ENCODE measurements around the gene FAM24B.
"Not testable (repeated sequence)": the region's sequence is repeated elsewhere in the genome, so short reads cannot be mapped to it uniquely, and the experiment has no call there.

Gene FAM24B, protein sequence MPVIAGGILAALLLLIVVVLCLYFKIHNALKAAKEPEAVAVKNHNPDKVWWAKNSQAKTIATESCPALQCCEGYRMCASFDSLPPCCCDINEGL

DNA sequence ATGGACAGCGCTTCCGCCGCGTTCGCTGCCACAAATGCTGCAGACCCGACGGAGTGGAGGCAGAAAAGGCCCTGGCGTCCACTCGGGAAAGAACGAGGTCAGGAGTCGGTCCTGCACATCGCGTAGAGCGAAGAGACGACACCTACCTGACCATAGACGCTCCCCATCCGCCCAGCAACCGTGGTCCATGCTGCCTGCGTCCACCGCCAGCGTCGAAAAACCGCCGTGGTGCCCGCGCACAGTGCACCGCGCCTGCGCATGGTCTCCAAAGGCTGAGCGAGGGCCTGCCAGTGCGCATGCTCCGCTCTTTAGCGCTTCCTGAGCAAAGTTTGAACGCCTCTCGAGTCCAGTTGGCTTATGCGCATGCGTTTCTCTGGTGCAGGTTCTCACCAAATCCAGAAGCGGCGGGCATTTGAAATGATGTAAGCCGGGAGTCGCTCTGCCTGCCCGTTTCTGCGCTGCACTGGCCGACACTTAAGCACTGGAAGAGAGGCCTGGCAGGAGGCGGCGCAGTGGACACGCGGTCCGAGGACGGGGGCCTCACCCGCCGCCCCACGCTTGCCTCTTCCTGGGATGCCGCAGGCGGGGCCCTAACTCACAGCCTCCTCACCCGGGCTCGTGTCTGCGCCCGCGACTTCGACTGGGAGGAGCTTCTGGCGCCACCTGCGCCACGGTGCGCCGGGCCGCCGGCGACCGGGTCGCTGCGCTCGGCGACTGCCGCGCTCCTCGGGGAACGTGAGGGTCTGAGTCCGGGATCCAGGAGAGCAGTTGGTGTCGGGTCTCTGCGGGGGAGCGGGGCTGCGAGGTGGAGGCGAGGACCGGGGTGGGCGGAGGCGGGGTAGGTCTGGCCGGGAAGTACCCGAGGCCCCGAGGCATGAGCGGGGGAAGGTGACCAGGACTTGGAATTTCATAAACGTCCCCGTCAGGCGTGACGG is at the start of gene FAM24B:
Gene FAM24B, minus strand, starts transcription at position 243 of the 935 bp plus-strand sequence. CDS start 29,066 bp downstream, outside the sequence.
- Mint-ChIP-seq H3K4me3 (peak within 1 kb of the TSS; percentile 94), H3K4me1 (peaks cover 58% of the 10 kb centered on the region), H3K27ac (ENCODE audit: low read depth) (peak within 1 kb of the TSS; percentile 77), H3K9me3 (no peaks in the 10 kb centered on the region), H3K36me3 (ENCODE audit: insufficient read depth) (peaks cover 13% of the 10 kb centered on the region), H3K27me3 (no peaks in the 10 kb centered on the region)
- DNase-seq (ENCODE audit: low spot score in 2 of 2) (peak; percentile 83 to 90), ATAC-seq (replicated peaks; ENCODE audit: extremely low read depth, poor library complexity, severe bottlenecking) (peak; percentile 82)

DNA sequence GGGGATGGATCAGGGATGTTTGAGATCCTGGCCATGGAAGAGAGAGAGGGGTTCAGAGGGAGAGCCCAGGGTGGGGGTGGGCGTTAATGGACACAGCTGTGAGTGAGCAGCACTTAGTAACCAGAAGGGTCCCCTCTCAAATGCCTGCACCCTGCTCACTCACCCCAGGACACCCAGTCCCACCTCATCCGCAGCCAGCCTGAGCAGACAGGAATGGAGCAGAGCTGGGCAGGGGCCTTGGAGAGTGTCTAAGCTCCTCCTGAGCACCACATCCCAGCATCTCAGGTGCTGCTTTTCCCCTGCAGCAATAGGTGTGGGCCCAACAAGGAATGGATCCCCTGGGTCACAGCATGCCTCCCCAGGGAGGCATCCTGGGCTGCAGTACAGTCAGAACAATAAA is 36.3 kb upstream of the FAM24B start:
- Mint-ChIP-seq H3K4me1 (no peaks in the 10 kb centered on the region), H3K27me3 (peaks cover 21% of the 10 kb centered on the region), H3K9me3 (no peaks in the 10 kb centered on the region), H3K27ac (ENCODE audit: low read depth) (no peak overlapping the region), H3K4me3 (no peak overlapping the region), H3K36me3 (ENCODE audit: insufficient read depth) (no peaks in the 10 kb centered on the region)
- ATAC-seq (replicated peaks; ENCODE audit: extremely low read depth, poor library complexity, severe bottlenecking) (no peak), DNase-seq (ENCODE audit: low spot score in 2 of 2) (no peak)

DNA sequence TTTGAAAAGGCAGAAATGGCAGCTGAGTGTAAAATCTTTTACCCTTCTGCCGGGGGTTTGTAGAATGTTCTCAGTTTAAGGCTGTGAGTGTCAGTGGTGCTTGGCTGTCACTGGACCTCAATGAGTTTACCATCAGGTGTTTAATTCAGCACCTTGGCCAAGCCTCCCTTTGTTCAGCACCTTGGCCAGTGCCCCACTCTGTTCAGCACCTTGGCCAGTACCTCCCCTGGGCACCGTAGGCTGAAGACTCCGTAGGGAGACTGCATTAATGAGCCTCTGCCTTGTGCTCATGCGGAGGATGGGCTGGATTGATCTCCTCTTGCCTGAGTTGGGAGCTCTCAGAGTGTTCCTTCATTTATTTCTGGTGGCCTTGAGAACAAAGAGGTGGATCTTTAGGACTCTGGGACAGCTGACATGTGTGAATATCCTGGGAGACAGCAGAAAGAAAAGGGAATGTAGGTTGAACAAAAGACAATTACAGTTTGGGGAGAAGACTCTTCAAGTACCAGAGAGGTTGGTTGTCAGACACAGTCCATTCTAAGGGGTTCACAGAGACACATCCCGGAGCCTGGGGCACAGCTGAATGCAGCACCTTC is 32.6 kb upstream of the FAM24B start:
- H3K36me3 Mint-ChIP-seq (ENCODE audit: insufficient read depth): no peaks in the 10 kb centered on the region
- peaks cover 20% of the 10 kb centered on the region for H3K27me3 Mint-ChIP-seq
- H3K4me1 Mint-ChIP-seq: no peaks in the 10 kb centered on the region
- no peaks in the 10 kb centered on the region for H3K9me3 Mint-ChIP-seq
- no peak for ATAC-seq (replicated peaks; ENCODE audit: extremely low read depth, poor library complexity, severe bottlenecking)
- H3K27ac Mint-ChIP-seq (ENCODE audit: low read depth): no peak overlapping the region
- DNase-seq (ENCODE audit: low spot score in 2 of 2): peak; percentile 25 to 40
- H3K4me3 Mint-ChIP-seq: no peak overlapping the region

DNA sequence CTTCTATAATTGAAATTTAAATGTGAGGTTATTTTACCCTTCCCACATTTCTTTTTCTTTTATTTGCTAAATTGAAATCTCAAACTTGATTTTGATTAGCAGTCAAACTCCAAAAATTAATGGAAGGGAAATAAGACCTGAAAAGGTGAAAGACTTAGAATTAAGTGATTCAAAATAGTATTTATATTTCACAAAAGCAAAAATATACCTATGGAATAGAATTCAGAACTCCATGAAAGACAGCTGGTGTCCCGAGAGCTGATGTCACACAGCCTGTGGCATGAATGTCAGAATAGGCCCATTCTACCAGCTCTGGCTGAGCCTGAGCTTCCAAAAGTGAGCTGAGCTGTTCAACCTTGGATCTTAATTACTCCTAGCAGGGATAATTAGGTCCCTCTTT is 30.9 kb upstream of the FAM24B start, which contains the start of gene FAM24A:
Gene FAM24A, plus strand, starts transcription at position 301 of the 400 bp plus-strand sequence. CDS start 1,025 bp downstream, outside the sequence.
- H3K27ac Mint-ChIP-seq (ENCODE audit: low read depth): no peak within 1 kb of the TSS
- no peaks in the 10 kb centered on the region for H3K4me1 Mint-ChIP-seq
- DNase-seq (ENCODE audit: low spot score in 2 of 2) (no peak), ATAC-seq (replicated peaks; ENCODE audit: extremely low read depth, poor library complexity, severe bottlenecking) (no peak)
- H3K27me3 Mint-ChIP-seq: peaks cover 14% of the 10 kb centered on the region
- no peak within 1 kb of the TSS for H3K4me3 Mint-ChIP-seq
- H3K36me3 Mint-ChIP-seq (ENCODE audit: insufficient read depth): no peaks in the 10 kb centered on the region
- H3K9me3 Mint-ChIP-seq: no peaks in the 10 kb centered on the region

DNA sequence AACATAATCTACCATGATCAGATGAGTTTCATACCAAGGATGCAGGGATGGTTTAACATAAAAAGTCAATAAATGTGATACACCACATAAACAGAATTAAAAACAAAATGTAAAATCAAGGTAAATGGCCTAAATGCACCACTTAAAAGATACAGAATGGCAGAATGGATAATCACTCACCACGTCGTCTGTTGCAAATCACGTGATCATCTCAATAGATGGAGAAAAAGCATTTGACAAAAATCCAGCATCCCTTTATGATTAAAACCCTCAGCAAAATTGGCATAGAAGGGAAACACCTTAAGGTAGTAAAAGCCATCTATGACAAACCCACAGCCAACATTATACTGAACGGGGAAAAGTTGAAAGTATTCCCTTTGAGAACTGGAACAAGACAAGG is 24.5 kb upstream of the FAM24B start:
- H3K27me3 Mint-ChIP-seq: peaks cover 54% of the 10 kb centered on the region
- H3K27ac Mint-ChIP-seq (ENCODE audit: low read depth); H3K4me3 Mint-ChIP-seq; ATAC-seq (replicated peaks; ENCODE audit: extremely low read depth, poor library complexity, severe bottlenecking); H3K9me3 Mint-ChIP-seq; DNase-seq (ENCODE audit: low spot score in 2 of 2); H3K36me3 Mint-ChIP-seq (ENCODE audit: insufficient read depth); H3K4me1 Mint-ChIP-seq: not testable (repeated sequence)

DNA sequence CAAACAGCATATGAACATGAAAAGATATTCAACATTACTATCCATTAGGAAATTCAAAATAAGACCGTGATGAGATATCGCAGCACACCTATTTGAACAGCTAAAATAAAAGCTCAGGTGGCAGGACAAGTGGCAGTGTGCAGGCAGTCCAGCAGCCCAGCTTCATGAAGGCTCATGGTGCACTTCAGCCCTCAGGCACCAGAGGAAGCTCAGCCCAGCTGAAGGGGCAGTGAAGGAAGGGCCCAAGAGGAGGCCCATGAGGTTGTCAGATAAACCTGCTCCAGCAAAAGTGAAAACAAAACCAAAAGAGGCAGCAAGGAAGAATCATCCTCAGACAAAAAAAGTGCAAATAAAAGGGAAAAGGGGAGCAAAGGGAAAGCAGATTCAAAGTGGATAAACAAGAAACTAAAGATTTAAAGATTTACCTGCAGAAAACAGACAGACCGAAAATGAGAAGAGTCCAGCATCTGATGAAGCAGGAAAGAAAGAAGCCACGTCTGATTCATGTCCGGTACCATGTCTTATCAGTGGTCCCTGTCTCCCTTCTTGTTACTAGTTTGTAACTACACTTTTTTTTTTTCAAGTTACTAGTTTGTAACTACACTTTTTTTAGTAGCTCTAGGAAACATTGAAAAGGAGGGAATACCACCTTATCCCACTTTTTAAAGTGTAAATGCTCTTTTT is 15.0 kb upstream of the FAM24B start:
- Mint-ChIP-seq H3K27me3 (no peaks in the 10 kb centered on the region), H3K4me1 (peaks cover 6% of the 10 kb centered on the region), H3K9me3 (no peaks in the 10 kb centered on the region), H3K4me3 (no peak overlapping the region), H3K36me3 (ENCODE audit: insufficient read depth) (peaks cover 2% of the 10 kb centered on the region), H3K27ac (ENCODE audit: low read depth) (no peak overlapping the region)
- ATAC-seq (replicated peaks; ENCODE audit: extremely low read depth, poor library complexity, severe bottlenecking) (no peak), DNase-seq (ENCODE audit: low spot score in 2 of 2) (no peak)

DNA sequence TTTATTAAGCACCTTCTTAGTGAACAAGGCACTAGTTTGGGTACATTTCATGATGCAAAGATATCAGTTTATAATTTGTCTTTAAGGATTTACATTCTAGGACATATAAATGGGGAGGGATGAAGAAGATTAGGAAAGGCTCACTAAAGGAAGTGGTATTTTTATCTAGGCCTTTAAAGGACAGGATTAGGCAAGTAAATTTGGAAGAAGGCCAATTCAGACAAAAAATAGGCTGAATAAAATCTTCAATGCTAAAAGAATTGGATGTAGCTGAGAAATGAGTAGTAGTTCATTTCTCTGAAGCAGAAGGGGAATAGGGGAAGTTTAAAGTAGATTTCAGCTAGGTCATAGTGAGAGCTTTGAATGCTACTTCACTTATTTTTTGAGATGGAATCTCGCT is 4.8 kb upstream of the FAM24B start:
- DNase-seq (ENCODE audit: low spot score in 2 of 2) (no peak), ATAC-seq (replicated peaks; ENCODE audit: extremely low read depth, poor library complexity, severe bottlenecking) (no peak)
- Mint-ChIP-seq H3K4me3 (no peak overlapping the region), H3K9me3 (no peaks in the 10 kb centered on the region), H3K27me3 (no peaks in the 10 kb centered on the region), H3K4me1 (peaks cover 16% of the 10 kb centered on the region), H3K36me3 (ENCODE audit: insufficient read depth) (peaks cover 9% of the 10 kb centered on the region), H3K27ac (ENCODE audit: low read depth) (no peak overlapping the region)

DNA sequence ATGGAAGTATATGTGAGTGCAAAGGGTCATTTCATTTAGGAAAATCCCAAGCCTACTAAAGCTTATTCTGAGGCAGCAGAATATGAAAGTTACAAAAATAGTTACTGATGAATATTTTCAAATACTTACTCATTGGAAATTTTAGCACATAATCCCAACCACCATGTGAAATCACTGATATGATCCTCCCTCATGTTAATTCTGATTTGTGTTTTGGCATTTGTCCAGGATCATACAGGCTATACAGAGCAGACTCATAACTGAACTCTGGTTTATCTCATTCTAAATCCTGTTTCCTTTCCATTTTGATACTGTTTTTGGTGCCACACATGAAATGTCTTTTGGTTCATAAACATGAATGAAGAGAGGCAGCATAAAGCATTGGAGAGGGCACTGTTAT is 3.4 kb upstream of the FAM24B start:
- Mint-ChIP-seq H3K4me1 (peaks cover 30% of the 10 kb centered on the region), H3K36me3 (ENCODE audit: insufficient read depth) (peaks cover 13% of the 10 kb centered on the region), H3K9me3 (no peaks in the 10 kb centered on the region), H3K27me3 (no peaks in the 10 kb centered on the region), H3K4me3 (no peak overlapping the region), H3K27ac (ENCODE audit: low read depth) (no peak overlapping the region)
- ATAC-seq (replicated peaks; ENCODE audit: extremely low read depth, poor library complexity, severe bottlenecking): no peak
- DNase-seq (ENCODE audit: low spot score in 2 of 2): no peak

DNA sequence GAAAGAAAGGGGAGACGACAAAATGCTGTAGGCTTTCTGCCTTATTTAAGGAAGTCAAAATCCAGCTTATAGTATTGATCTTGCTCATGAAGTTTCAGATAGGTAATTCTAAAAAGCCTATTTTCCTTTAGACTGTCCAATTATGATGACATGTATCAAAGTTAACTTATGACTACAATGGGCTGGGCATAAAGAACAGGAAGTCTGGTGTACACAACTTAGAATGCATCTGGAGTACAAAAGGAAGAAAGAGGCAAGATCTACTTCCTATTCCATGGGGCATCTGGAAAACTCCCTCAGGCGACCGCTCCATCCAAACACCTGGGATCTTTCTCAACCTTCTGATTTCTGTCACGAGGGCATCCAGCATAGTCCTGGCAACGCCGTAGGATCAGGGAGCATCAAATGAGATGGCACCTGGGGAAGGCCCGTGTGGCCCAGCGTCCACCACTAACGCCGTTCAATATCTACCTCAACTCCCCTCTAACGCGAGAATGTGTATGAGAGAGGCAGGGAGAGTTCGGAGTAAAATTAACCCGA is 512 bp downstream of the FAM24B start:
- Mint-ChIP-seq H3K4me3 (peak overlapping the region; percentile 94), H3K36me3 (ENCODE audit: insufficient read depth) (peaks cover 9% of the 10 kb centered on the region), H3K9me3 (no peaks in the 10 kb centered on the region), H3K4me1 (peaks cover 64% of the 10 kb centered on the region), H3K27me3 (no peaks in the 10 kb centered on the region), H3K27ac (ENCODE audit: low read depth) (peak overlapping the region; percentile 77)
- DNase-seq (ENCODE audit: low spot score in 2 of 2): no peak
- ATAC-seq (replicated peaks; ENCODE audit: extremely low read depth, poor library complexity, severe bottlenecking): peak; percentile 26

DNA sequence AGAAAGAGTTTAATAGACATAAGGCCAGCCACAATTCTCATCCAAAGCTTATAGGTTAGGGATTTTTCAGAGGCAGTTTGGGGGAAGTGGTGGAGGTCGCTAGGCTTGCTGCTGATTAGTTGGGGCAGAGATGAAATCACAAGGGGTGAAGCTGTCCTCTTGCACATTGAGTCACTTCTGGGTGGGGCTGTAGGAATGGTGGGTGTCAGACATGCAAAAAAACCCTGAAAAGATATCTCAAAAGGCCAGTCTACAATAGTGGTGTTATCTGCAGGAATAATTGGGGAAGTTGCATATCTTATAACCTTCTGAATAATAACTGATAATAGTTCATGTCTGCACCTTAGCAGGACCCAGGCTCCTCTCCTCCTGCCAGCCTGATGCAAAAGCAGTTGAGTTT is 2.1 kb downstream of the FAM24B start:
- Mint-ChIP-seq H3K27ac (ENCODE audit: low read depth) (no peak overlapping the region), H3K27me3 (no peaks in the 10 kb centered on the region), H3K4me1 (peaks cover 67% of the 10 kb centered on the region), H3K36me3 (ENCODE audit: insufficient read depth) (peaks cover 9% of the 10 kb centered on the region), H3K4me3 (peak overlapping the region; percentile 94), H3K9me3 (no peaks in the 10 kb centered on the region)
- ATAC-seq (replicated peaks; ENCODE audit: extremely low read depth, poor library complexity, severe bottlenecking): no peak
- no peak for DNase-seq (ENCODE audit: low spot score in 2 of 2)

DNA sequence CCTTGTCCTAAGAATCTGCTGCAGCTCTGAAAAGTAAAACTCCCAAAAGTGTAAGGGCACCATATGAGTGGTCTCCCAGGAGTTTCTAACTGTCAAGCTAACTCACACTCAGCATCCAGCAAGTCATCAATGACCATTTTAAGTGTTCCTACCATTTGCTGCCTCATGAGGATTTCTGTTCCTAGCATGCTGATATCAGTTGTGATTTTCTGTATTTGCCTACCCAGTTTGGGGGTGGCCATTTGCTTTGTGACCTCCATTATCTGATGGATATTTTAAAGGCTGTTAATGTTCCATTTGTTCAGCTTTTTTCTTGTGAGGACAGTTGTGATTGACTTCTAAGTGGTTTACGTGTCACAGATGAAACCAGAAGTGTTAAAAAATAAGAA is 2.9 kb downstream of the FAM24B start:
- no peak for DNase-seq (ENCODE audit: low spot score in 2 of 2)
- Mint-ChIP-seq H3K36me3 (ENCODE audit: insufficient read depth) (peaks cover 9% of the 10 kb centered on the region), H3K27ac (ENCODE audit: low read depth) (no peak overlapping the region), H3K9me3 (no peaks in the 10 kb centered on the region), H3K27me3 (no peaks in the 10 kb centered on the region), H3K4me3 (no peak overlapping the region), H3K4me1 (peaks cover 67% of the 10 kb centered on the region)
- ATAC-seq (replicated peaks; ENCODE audit: extremely low read depth, poor library complexity, severe bottlenecking): no peak

DNA sequence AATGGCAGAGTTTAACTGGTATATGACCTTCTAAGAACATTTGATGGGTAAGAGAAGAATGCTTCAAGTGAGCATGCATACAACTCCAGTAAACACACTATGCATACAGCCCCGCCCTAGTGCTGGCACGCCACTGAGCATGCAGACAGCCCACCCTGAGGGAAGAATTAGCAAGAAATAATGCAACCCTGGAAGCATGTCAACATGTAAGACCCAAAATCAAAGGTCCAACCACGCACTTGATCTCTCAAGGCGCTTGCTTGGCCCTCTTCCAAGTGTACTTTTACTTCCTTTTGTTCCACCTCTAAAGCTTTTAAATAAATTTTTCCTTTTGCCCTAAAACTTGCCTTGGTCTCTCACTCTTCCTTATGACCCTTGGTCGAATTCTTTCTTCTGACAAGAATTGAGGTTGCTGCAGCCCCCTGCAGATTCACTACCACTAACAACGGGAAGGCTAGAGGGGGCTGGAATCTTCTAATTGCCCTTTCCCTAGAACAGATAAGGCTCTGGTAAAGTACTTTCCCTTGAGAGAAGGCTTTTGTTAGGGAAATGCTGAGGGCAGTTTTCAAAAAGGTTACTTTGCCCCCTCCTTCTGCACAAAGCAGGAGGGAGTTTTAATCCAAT is 3.4 kb downstream of the FAM24B start:
- H3K4me1 Mint-ChIP-seq: peaks cover 67% of the 10 kb centered on the region

More for the DNA sequence above, 3.4 kb downstream of the FAM24B start:
- Mint-ChIP-seq H3K27me3 (no peaks in the 10 kb centered on the region), H3K36me3 (ENCODE audit: insufficient read depth) (peaks cover 9% of the 10 kb centered on the region), H3K9me3 (no peaks in the 10 kb centered on the region), H3K27ac (ENCODE audit: low read depth) (no peak overlapping the region), H3K4me3 (no peak overlapping the region)
- ATAC-seq (replicated peaks; ENCODE audit: extremely low read depth, poor library complexity, severe bottlenecking) (no peak), DNase-seq (ENCODE audit: low spot score in 2 of 2) (no peak)

Measured in central memory CD8-positive, alpha-beta T cell (primary cell).